Endothelial cell of umbilical vein (primary cell): ENCODE results near the gene PRSS33. TPM values are rescaled to one million over a fixed set of nuclear protein-coding genes. Genes with fewer than 3 reads are reported as not detected.

Experiments used
- BruUV-seq: library from RNA; stranded (reverse); fragments of 400-500 nt; replicated peaks from 2 replicates; lab custom pipeline; 2021; lab: Mats Ljungman, UMichigan
- CTCF ChIA-PET: fragments of 300-600, 350-600 bp; sonication (Branson Sonifier 250); formaldehyde crosslinking; loops from one replicate; lab custom pipeline; 2021; ENCODE audit warnings: antibody characterized with exemption, inconsistent platforms; lab: Charles Lee
- POLR2A ChIA-PET: fragments of 300-600, 350-600 bp; sonication (Branson Sonifier 250); formaldehyde crosslinking; loops from one replicate; lab custom pipeline; 2021; ENCODE audit warnings: antibody characterized with exemption, inconsistent platforms; lab: Charles Lee
- DNase-seq: peaks from one replicate; pipeline ENCODE4 v3.0.0-alpha.2; 2011; ENCODE audit warnings: low read depth, low spot score
- FAIRE-seq: peaks from 2 replicates; lab custom pipeline; 2011; peaks lifted over from hg19 to GRCh38; lab: Jason Lieb, UNC
- H2AFZ ChIP-seq: 2 replicates; pipeline ENCODE4 v1.6.0; 2012; ENCODE audit warnings: low read depth, low read length, control low read depth, inconsistent platforms
- H3K27ac ChIP-seq: 2 replicates; pipeline ENCODE4 v1.5.1; 2011; ENCODE audit warnings: low read depth, mild to moderate bottlenecking, control low read depth, low read length, moderate library complexity; ENCODE audit not compliant: insufficient read depth
- H3K27me3 ChIP-seq, 2 experiments: 2 replicates each; pipeline versions ENCODE4 v1.6.0 to v1.6.1; 2011; ENCODE audit warnings: low read length in 2 of 2, mixed read lengths in 1 of 2; ENCODE audit not compliant: control insufficient read depth in 2 of 2, insufficient read depth in 2 of 2
- H3K36me3 ChIP-seq, 2 experiments: 2 replicates in 1 of 2; 3 replicates in 1 of 2; pipeline ENCODE4 v1.5.1; 2011; ENCODE audit warnings: low read length in 2 of 2, mild to moderate bottlenecking in 1 of 2, moderate library complexity in 1 of 2; ENCODE audit not compliant: control insufficient read depth in 2 of 2, insufficient read depth in 2 of 2; ENCODE audit errors: extremely low read depth in 1 of 2
- H3K4me1 ChIP-seq: 3 replicates; pipeline ENCODE4 v1.5.1; 2011; ENCODE audit warnings: mild to moderate bottlenecking, low read length; ENCODE audit not compliant: control insufficient read depth, insufficient read depth; ENCODE audit errors: extremely low read depth
- H3K4me2 ChIP-seq: 2 replicates; pipeline ENCODE4 v1.6.1; 2011; ENCODE audit warnings: low read length, control low read depth, mixed read lengths; ENCODE audit not compliant: insufficient read depth
- H3K4me3 ChIP-seq, 3 experiments: fragments of 200-600 bp in 1 of 3; sonication (generic), shearing (Covaris generic) in 1 of 3; replicated peaks in 1 of 3; 2 replicates each; pipeline ENCODE4 v1.5.1; 2011 to 2016; ENCODE audit warnings: control low read depth in 3 of 3, low read length in 3 of 3, mild to moderate bottlenecking in 2 of 3, inconsistent platforms in 1 of 3, low read depth in 1 of 3, moderate library complexity in 1 of 3; ENCODE audit not compliant: insufficient read depth in 1 of 3
- H3K79me2 ChIP-seq: 2 replicates; pipeline ENCODE4 v1.6.0; 2012; ENCODE audit warnings: low read length, inconsistent platforms; ENCODE audit not compliant: control insufficient read depth, insufficient read depth
- H3K9ac ChIP-seq: replicated peaks from 2 replicates; pipeline ENCODE3; 2011; ENCODE audit warnings: low read length, control low read depth; ENCODE audit not compliant: insufficient read depth; ENCODE audit errors: extremely low read depth
- H3K9me1 ChIP-seq: replicated peaks from 3 replicates; pipeline ENCODE4 v1.6.0; 2011; ENCODE audit warnings: mild to moderate bottlenecking, low read length; ENCODE audit not compliant: control insufficient read depth, insufficient read depth; ENCODE audit errors: extremely low read depth
- H3K9me3 ChIP-seq: replicated peaks from 2 replicates; pipeline ENCODE4 v1.5.1; 2012; ENCODE audit warnings: low read length, inconsistent platforms; ENCODE audit not compliant: control insufficient read depth, insufficient read depth
- H4K20me1 ChIP-seq: replicated peaks from 2 replicates; pipeline ENCODE3; 2011; ENCODE audit warnings: mild to moderate bottlenecking, low read length; ENCODE audit not compliant: control insufficient read depth, insufficient read depth; ENCODE audit errors: extremely low read depth
- CTCF ChIP-seq, 2 donors: IDR thresholded peaks; 1 replicate in 1 of 2; 2 replicates in 1 of 2; pipeline ENCODE4 v1.5.1; 2011; ENCODE audit warnings: low read length in 2 of 2, mild to moderate bottlenecking in 2 of 2, moderate library complexity in 2 of 2, control low read depth in 1 of 2, inconsistent platforms in 1 of 2, low read depth in 1 of 2; ENCODE audit not compliant: insufficient read depth in 1 of 2; ENCODE audit errors: extremely low read depth in 1 of 2
- EZH2 ChIP-seq: IDR thresholded peaks from 2 replicates; pipeline ENCODE4 v1.6.1; 2012; ENCODE audit warnings: borderline replicate concordance, low read depth, mild to moderate bottlenecking, moderate library complexity, low read length, inconsistent platforms; ENCODE audit not compliant: severe bottlenecking
- MAX ChIP-seq: IDR thresholded peaks from 2 replicates; pipeline ENCODE4 v1.6.1; 2011; ENCODE audit not compliant: insufficient read depth, insufficient read length
- dilution Hi-C: fragments of 300-500 bp; cut with MboI; formaldehyde crosslinking; loops from one replicate; pipeline ENCODE4 v1.15.0; 2019; ENCODE audit warnings: low sequenced_read_pairs; ENCODE audit not compliant: extremely low pct_ligation_motif_present
- intact Hi-C: fragments of 100-400 bp; cut with micrococcal nuclease; formaldehyde crosslinking; loops from one replicate; pipeline ENCODE4 v1.10.0; 2022
- polyA plus RNA-seq, 4 experiments: library from polyadenylated mRNA; depleted of rRNA in 3 of 4; stranded (reverse) in 3 of 4; unstranded in 1 of 4; fragments of >200 nt; gene quantifications; 2 replicates each; pipeline versions ENCODE4 v1.2.1 to v1.2.3, GENCODE V29; 2011 to 2012; ENCODE audit warnings: missing spikeins in 1 of 4
- total RNA-seq: library from RNA; stranded (reverse); gene quantifications from 2 replicates; pipeline ENCODE4 v1.2.3, GENCODE V29; 2021

Gene PRSS33
- total and polyA plus RNA-seq, 2 donors (not counting 3 experiments of a cell fraction or from before 2014, with no cell fraction given): not detected

DNA sequence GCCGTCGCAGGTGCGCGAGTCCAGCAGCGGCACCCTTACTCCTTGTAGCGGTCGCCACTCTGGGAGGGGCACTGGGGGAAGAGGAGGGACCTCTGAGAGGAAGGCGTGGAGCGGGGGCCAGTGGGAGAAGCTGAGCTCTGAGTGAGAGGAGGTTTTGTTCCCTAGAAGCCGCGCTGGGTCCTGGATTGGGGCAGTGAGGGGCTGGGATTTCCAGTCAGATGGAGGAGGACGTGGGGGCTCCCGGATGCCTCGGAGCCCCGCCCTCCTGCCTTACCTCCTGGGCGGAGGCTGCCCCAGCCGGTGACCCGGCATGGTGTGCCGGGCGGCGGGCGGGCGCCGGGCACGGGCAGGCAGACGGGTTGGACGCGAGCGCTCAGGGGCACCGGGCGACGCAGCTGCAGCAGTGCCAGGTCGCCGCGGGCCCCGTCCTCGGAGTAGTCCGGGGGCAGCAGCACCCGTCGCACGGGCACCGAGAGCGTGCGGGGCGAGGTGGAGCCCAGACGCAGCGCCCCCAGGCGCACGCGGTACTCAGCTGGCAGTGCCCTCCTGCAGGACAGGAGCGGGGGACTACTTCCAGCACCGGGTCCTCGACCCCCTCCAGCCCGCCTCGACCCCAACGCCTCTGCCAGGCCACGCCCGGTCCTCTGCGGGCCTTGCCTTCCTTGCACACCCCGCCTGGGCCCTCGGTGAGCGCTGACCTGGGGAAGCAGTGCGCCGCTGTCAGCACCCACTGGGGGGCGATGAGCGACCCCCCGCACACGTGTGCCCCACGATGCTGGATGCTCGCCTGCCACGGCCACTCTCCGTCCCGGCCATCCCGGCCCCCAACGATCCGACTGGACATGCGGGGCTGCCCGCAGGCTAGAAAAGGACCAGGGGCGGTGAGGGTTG is 2.0 kb downstream of the PRSS33 start:
- DNase-seq (no peak), FAIRE-seq (no peak)
- Histone ChIP-seq H3K9me3 (no peaks in the 10 kb centered on the region), H3K4me3 (no peak overlapping the region), H2AFZ (peak overlapping the region; percentile 53), H3K27ac (no peak overlapping the region), H3K27me3 (peaks cover 10 to 18% of the 10 kb centered on the region in 2 experiments), H3K36me3 (no peaks in the 10 kb centered on the region), H3K9me1 (no peaks in the 10 kb centered on the region), H3K4me2 (peak overlapping the region; percentile 1), H4K20me1 (no peaks in the 10 kb centered on the region), H3K79me2 (no peaks in the 10 kb centered on the region), H3K4me1 (no peaks in the 10 kb centered on the region), H3K9ac (no peak overlapping the region)
- no TSS peak for BruUV-seq
- TF ChIP-seq CTCF (IDR thresholded peaks at IDR 0.05; ENCODE audit: extremely low read depth in 1 of 2, insufficient read depth in 1 of 2, low read depth in 1 of 2, low read length in 2 of 2) (peak in 1 of 2 donors; percentile 4), EZH2 (peak; percentile 81), MAX (no peak)
- ChIA-PET CTCF (interaction anchor here (1.0 kb wide), 1 partner anchor 142 kb away, joined by 4 read pairs; no protein-coding TSS in a partner anchor), POLR2A (no interaction called here)
- dilution Hi-C loops (no loop called here), intact Hi-C loops (no loop called here)
